ENCODE data around the gene PTPRT. TPM values are rescaled to one million over a fixed set of nuclear protein-coding genes. Genes with fewer than 3 reads are reported as not detected.

Gene PTPRT
- total RNA-seq, 1 experiment from 2014 or later = not detected

- Histone ChIP-seq H3K36me3 (ENCODE audit: insufficient read depth, low read length, poor library complexity, severe bottlenecking) (no peaks in the 10 kb centered on the region), H3K27ac (ENCODE audit: low read depth, low read length, poor library complexity, severe bottlenecking) (no peak overlapping the region), H3K27me3 (replicated peaks; ENCODE audit: insufficient read depth, low read depth, low read length, poor library complexity) (peaks cover 20% of the 10 kb centered on the region), H3K9me3 (ENCODE audit: low read depth, low read length, poor library complexity, severe bottlenecking) (no peaks in the 10 kb centered on the region), H3K4me1 (ENCODE audit: insufficient read depth, low read length, poor library complexity, severe bottlenecking) (no peaks in the 10 kb centered on the region), H3K4me3 (ENCODE audit: low read depth, low read length, poor library complexity, severe bottlenecking) (no peak overlapping the region)
- ChIA-PET CTCF (no interaction called here), POLR2A (ENCODE audit: low non-redundant PET) (no interaction called here)
- BruUV-seq (replicated peaks) = no TSS peak
- DNase-seq (ENCODE audit: low spot score) = no peak
- intact Hi-C loops (cut with micrococcal nuclease; ENCODE audit: unreplicated experiment) = no loop called here
- TF ChIP-seq EZH2 (IDR thresholded peaks at IDR 0.05; ENCODE audit: borderline replicate concordance, low read depth, low read length, poor library complexity, severe bottlenecking) (no peak), CTCF (conservative IDR thresholded peaks at IDR 0.05; ENCODE audit: low read depth, low read length) (no peak)
Observed at GRCh38 chr20:42046371-42047085, 1143.2 kb downstream of the PTPRT start.

GRCh38 chr20:42043921-42044320 lies 1145.8 kb downstream of the PTPRT start:
- H3K9me3 ChIP-seq (ENCODE audit: low read depth, low read length, poor library complexity, severe bottlenecking) = no peaks in the 10 kb centered on the region
- CTCF ChIA-PET = no interaction called here
- no peak overlapping the region for H3K27ac ChIP-seq (ENCODE audit: low read depth, low read length, poor library complexity, severe bottlenecking)
- peaks cover 9% of the 10 kb centered on the region for H3K27me3 ChIP-seq (replicated peaks; ENCODE audit: insufficient read depth, low read depth, low read length, poor library complexity)
- POLR2A ChIA-PET (ENCODE audit: low non-redundant PET) = no interaction called here
- intact Hi-C loops (cut with micrococcal nuclease; ENCODE audit: unreplicated experiment) = loop anchor here (5.0 kb wide), 1 partner anchor 307 kb away; no protein-coding TSS in a partner anchor
- TF ChIP-seq EZH2 (IDR thresholded peaks at IDR 0.05; ENCODE audit: borderline replicate concordance, low read depth, low read length, poor library complexity, severe bottlenecking) = no peak
- no peak for TF ChIP-seq CTCF (conservative IDR thresholded peaks at IDR 0.05; ENCODE audit: low read depth, low read length)
- no peak overlapping the region for H3K4me3 ChIP-seq (ENCODE audit: low read depth, low read length, poor library complexity, severe bottlenecking)
- DNase-seq (ENCODE audit: low spot score) = no peak
- H3K4me1 ChIP-seq (ENCODE audit: insufficient read depth, low read length, poor library complexity, severe bottlenecking) = no peaks in the 10 kb centered on the region
- BruUV-seq (replicated peaks) = no TSS peak
- H3K36me3 ChIP-seq (ENCODE audit: insufficient read depth, low read length, poor library complexity, severe bottlenecking) = no peaks in the 10 kb centered on the region

GRCh38 chr20:42041000-42041565 lies 1148.6 kb downstream of the PTPRT start:
- H3K4me3 ChIP-seq (ENCODE audit: low read depth, low read length, poor library complexity, severe bottlenecking) = no peak overlapping the region
- H3K9me3 ChIP-seq (ENCODE audit: low read depth, low read length, poor library complexity, severe bottlenecking) = no peaks in the 10 kb centered on the region
- ChIA-PET CTCF (no interaction called here), POLR2A (ENCODE audit: low non-redundant PET) (no interaction called here)
- TF ChIP-seq EZH2 (IDR thresholded peaks at IDR 0.05; ENCODE audit: borderline replicate concordance, low read depth, low read length, poor library complexity, severe bottlenecking) = no peak
- peak; percentile 33 for TF ChIP-seq CTCF (conservative IDR thresholded peaks at IDR 0.05; ENCODE audit: low read depth, low read length)
- no peak overlapping the region for H3K27ac ChIP-seq (ENCODE audit: low read depth, low read length, poor library complexity, severe bottlenecking)
- peaks cover 9% of the 10 kb centered on the region for H3K27me3 ChIP-seq (replicated peaks; ENCODE audit: insufficient read depth, low read depth, low read length, poor library complexity)
- no peak for DNase-seq (ENCODE audit: low spot score)
- intact Hi-C loops (cut with micrococcal nuclease; ENCODE audit: unreplicated experiment) = loop anchor here (5.0 kb wide), 1 partner anchor 304 kb away; no protein-coding TSS in a partner anchor
- H3K36me3 ChIP-seq (ENCODE audit: insufficient read depth, low read length, poor library complexity, severe bottlenecking) = no peaks in the 10 kb centered on the region
- BruUV-seq (replicated peaks) = no TSS peak
- H3K4me1 ChIP-seq (ENCODE audit: insufficient read depth, low read length, poor library complexity, severe bottlenecking) = no peaks in the 10 kb centered on the region
